CD4-positive, alpha-beta T cell treated with Interleukin-17A for 4 hours (primary cell): Measurements from ENCODE around the gene HASPIN.
"Not testable (repeated sequence)": the region's sequence is repeated elsewhere in the genome, so short reads cannot be mapped to it uniquely, and the experiment has no call there.

Experiments
- DNase-seq: peaks from one replicate; pipeline ENCODE4 v3.0.0-alpha.2; 2020; ENCODE audit warnings: mixed read lengths

The HASPIN gene

DNA sequence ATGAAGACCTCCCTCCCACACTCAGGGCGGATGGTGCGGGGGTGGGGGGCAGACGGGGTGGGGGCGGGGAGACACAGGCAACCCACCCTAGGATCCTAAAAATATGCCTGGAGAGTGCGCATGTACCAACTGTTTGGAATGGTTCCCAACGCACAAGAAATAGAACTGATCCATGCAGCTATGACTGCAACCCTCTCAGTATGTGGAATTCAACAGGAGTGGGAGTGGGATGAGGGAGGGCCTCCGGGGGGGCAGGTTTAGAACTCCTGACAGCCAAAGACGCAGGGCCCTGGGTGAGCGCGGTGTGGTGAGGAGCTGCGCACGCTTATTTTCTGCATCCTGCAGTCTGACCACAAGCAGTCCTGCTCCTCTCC is 26.6 kb upstream of the HASPIN start:
- no peak for DNase-seq

- DNase-seq: no peak
These were observed 25.6 kb upstream of the HASPIN start for GRCh38 chr17:3698139-3698538.

GRCh38 chr17:3699951-3700350 is 23.8 kb upstream of the HASPIN start:
- no peak for DNase-seq

GRCh38 chr17:3702041-3702539 is 21.6 kb upstream of the HASPIN start:
- not testable (repeated sequence) for DNase-seq

- DNase-seq: no peak
These were observed 18.6 kb upstream of the HASPIN start for GRCh38 chr17:3704931-3705717.

GRCh38 chr17:3705718-3705984 is 18.1 kb upstream of the HASPIN start:
- not testable (repeated sequence) for DNase-seq

GRCh38 chr17:3708366-3708765 is 15.3 kb upstream of the HASPIN start:
- no peak for DNase-seq

DNA sequence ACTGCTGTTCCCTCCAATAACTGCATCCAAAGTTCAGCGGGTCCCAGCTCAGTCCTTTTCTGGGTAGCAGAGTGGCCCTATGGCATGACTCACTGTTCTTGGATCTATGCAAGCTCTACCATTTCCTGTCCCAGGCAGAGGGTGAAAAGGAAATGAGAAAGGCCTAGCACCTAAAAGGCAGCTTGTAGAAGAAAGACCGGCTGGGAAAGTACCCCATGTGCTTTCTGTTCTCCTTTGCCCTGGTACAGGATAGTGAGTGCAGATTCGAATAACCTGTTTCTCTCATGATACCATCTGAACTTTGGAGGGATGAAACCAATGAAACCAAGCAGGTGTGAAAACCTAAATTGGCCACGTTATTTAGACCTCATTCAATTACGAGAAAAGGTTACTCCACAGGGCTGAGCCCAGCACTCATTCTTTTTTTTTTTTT is 12.7 kb upstream of the HASPIN start:
- peak; percentile 73 for DNase-seq

DNA sequence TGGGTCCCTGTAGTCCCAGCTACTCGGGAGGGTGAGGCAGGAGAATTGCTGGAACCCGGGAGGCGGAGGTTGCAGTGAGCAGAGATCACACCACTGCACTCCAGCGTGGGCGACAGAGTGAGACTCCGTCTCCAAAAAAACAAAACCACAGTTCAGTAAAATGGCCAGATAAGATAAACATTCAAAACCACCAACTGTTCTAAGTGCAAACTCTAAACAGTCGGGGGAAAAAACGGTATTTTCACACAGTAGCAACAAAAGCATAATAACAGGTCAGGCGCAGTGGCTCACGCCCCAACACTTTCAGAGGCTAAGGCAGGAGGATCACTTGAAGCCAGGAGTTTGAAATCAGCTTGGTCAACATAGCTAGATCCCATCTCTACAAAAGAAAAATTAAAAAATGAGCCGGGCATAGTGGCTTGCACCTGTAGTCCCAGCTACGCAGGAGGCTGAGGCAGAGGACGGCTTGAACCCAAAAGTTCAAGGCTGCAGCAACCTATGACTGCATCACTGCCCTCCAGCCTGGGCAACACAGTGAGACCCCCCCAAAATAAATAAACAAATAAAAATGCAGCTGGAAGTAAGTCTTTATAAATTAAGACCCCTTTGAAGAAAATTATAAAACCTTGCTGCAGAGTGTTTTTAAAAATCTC is 10.8 kb upstream of the HASPIN start:
- no peak for DNase-seq

- no peak for DNase-seq
These were observed 8.4 kb upstream of the HASPIN start for GRCh38 chr17:3715296-3715695.

GRCh38 chr17:3718201-3718600 is 5.5 kb upstream of the HASPIN start:
- DNase-seq: no peak

DNA sequence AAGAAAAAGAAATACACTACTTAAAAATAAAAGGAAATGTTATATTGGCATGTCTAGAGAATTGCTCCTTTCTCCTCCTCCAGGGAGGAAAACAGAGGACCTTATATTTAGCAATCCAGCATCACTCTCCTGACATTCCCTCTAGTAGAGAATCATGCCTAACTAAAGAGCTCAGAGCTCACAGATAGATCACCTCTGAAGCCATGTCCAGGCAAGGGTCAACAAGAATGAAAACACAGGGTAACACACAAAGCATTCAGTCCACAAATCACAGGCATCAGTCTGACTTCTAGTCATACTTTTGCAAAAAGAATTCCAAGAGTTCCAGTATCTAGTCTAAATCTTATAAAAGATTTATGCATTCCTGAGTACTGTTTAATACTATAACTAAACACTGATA is 4.4 kb upstream of the HASPIN start:
- DNase-seq: no peak

- no peak for DNase-seq
These were observed 987 bp upstream of the HASPIN start for GRCh38 chr17:3722716-3723115.

- no peak for DNase-seq
These were observed 531 bp upstream of the HASPIN start for GRCh38 chr17:3723188-3723555.

GRCh38 chr17:3724378-3725077 is 825 bp downstream of the HASPIN start:
- DNase-seq: no peak

GRCh38 chr17:3727041-3727440 is 3.3 kb downstream of the HASPIN start:
- DNase-seq: no peak

DNA sequence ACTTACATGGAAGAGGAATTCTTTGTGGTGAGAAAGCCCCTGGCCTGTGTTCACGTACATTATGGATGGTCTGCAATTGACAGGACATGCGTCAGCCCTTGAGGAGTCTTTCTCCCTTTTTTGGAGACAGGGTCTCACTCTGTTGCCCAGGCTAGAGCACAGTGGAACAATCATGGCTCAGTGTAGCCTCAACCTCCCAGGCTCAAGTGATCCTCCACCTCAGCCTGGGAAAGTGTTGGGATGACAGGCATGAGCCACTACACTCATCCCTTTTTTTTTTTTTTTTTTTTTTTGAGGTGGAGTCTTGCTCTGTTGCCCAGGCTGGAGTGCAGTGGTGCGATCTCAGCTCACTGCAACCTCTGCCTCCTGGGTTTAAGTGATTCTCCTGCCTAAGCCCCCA is 4.4 kb downstream of the HASPIN start:
- DNase-seq: not testable (repeated sequence)

DNA sequence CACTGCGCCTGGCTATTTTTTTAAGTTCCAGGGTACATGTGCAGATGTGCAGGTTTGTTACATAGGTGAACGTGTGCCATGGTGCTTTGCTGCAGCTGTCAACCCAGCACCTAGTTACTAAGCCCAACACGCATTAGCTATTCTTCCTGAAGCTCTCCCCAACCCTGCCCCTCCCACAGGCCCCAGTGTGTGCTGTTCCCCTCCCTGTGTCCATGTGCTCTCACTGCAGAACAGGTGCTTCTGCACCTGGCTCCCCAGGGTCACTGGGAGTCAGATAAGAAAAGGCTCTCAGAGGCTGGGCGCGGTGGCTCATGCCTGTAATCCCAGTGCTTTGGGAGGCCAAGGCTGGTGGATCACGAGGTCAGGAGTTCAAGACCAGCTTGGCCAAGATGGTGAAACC is 6.2 kb downstream of the HASPIN start:
- no peak for DNase-seq

- DNase-seq: no peak
These were observed 7.3 kb downstream of the HASPIN start for GRCh38 chr17:3730881-3731429.

GRCh38 chr17:3732210-3732621 is 8.5 kb downstream of the HASPIN start:
- DNase-seq: no peak

- DNase-seq: not testable (repeated sequence)
These were observed 11.2 kb downstream of the HASPIN start for GRCh38 chr17:3734911-3735276.

DNA sequence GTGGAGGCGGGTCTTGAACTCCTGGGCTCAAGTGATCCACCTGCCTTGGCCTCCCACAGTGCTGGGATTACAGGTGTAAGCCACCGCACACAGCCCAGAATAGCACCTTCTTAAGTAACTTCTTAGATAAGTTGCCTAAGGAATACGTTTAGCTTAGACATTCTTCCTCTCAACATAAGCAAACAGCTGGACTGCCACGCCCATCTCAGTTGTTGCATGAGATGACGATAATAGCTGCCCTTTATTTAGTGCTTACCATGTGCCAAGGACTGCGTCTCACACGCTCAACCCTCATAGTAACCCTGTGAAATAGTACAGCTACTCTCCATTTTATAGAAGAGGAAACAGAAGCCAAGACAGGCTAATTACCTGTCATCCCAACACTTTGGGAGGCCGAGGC is 11.8 kb downstream of the HASPIN start:
- DNase-seq: no peak

DNA sequence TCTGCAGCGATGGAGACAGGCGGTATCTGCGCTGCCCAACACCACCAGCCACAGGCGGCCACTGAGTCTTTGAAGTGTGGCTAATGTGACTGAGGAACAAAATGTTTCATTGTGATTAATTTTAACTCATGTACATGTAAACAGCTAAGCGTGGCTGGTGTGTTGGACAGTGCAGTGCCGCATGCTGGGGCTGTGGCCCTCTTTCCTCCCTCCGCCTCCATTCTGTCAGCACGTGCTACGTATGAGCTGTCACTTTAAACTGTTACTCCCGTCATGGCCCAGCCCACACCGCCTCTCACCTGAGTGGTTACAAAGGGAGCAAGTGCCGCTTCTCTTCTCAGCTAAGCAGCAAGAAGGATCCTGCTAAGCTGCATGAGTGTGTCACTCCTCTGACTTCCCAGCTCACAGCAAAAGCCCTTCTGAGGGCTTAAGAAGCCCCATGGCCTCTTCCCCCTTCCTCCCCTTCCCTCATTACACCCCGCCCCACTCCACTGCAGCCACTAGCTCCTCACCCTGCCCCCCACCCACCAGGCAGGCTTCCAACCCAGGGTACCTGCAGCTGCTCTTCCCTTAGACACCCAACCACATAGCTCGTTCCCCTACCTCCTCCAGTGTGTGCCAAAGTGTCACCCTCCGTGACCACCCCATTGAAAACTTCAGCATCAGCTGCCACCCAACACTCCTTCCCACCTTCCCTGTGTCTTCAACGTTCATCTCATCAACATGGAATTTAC is 15.0 kb downstream of the HASPIN start:
- peak; percentile 83 for DNase-seq
